ENCODE data around the gene SPATA31C2. TPM values are rescaled to one million over a fixed set of nuclear protein-coding genes. Genes with fewer than 3 reads are reported as not detected.

The SPATA31C2 gene
- total and polyA plus RNA-seq, 2 experiments from 2014 or later, result not detected

DNA sequence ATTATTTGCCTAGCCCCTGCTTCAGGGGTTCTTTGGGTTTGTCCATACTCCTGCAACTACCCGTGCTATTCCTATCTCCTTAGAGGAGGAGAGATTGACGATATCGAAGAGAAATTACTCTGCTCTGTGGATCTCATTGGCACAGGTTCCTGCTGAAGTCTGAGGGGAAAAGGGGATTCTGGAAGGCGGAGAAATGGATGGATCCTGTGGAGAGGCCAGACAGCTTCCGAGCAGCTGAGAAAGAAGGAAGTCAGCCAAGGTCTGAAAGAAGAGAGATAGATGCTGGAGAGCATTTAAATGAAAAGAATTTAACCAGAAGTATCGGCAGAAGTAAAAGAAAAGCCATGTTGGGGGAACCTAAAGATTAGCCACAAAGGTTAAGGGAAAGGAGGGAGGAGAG lies 40.4 kb upstream of the SPATA31C2 start:
- H3K4me2 ChIP-seq (ENCODE audit: unreplicated experiment), result no peak overlapping the region
- H3K27ac ChIP-seq, result no peak overlapping the region
- DNase-seq, result no peak
- no peaks in the 10 kb centered on the region for H3K9me2 ChIP-seq (ENCODE audit: insufficient read depth)
- no peak overlapping the region for H3K9ac ChIP-seq
- H4K20me1 ChIP-seq (ENCODE audit: insufficient read depth), result no peaks in the 10 kb centered on the region
- in situ Hi-C loops (cut with MboI), result loop anchor here (10.0 kb wide), 1 partner anchor 396 kb away; no protein-coding TSS in a partner anchor
- H3K36me3 ChIP-seq (ENCODE audit: low read depth), result no peaks in the 10 kb centered on the region
- 77 to 82% methylated on average over 6 of the region's 6 CpGs for WGBS, 2 experiments (ENCODE audit: low coverage in 1 of 2, low lambda C conversion rate in 2 of 2, missing lambda C conversion rate in 2 of 2)
- H3K27me3 ChIP-seq (replicated peaks; ENCODE audit: insufficient read depth), result 0 out of 2 replicates have a peak, but pooled peaks cover 8% of the 10 kb centered on the region
- H3K79me2 ChIP-seq (ENCODE audit: insufficient read depth), result no peaks in the 10 kb centered on the region
- TF ChIP-seq EZH2 (IDR thresholded peaks at IDR 0.05; ENCODE audit: insufficient read depth, poor library complexity, severe bottlenecking) (no peak), EZH2phosphoT487 (IDR thresholded peaks at IDR 0.05; ENCODE audit: insufficient read depth, low read depth) (no peak)
- H3K4me1 ChIP-seq (ENCODE audit: insufficient read depth), result no peaks in the 10 kb centered on the region
- no peaks in the 10 kb centered on the region for H3K9me3 ChIP-seq (ENCODE audit: low read depth)
- no peak overlapping the region for H2AFZ ChIP-seq
- H3F3A ChIP-seq (ENCODE audit: insufficient read depth), result no peaks in the 10 kb centered on the region
- no peak overlapping the region for H3K4me3 ChIP-seq

DNA sequence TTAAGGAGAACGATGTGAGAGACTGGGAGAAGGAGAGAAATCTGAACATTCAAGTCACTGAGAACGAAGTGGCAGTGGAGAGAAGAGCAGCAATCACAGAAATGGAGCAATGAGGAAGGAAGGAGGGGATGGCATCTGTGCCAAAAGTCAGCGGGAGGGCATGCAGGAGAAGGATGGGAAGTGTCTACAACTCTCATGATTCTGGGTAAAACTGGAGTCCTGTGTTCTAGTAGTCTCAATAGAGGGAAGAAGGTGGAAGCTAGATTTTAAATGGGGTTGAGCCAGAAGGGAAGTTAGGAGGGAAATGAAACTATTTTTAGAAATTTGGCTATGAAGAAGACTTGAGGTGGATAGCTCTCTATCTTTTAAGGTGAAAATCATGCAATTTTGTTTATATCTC lies 39.1 kb upstream of the SPATA31C2 start:
- DNase-seq, result no peak
- 0 out of 2 replicates have a peak, but pooled peaks cover 8% of the 10 kb centered on the region for H3K27me3 ChIP-seq (replicated peaks; ENCODE audit: insufficient read depth)
- in situ Hi-C loops (cut with MboI), result loop anchor here (10.0 kb wide), 1 partner anchor 397 kb away; no protein-coding TSS in a partner anchor

DNA sequence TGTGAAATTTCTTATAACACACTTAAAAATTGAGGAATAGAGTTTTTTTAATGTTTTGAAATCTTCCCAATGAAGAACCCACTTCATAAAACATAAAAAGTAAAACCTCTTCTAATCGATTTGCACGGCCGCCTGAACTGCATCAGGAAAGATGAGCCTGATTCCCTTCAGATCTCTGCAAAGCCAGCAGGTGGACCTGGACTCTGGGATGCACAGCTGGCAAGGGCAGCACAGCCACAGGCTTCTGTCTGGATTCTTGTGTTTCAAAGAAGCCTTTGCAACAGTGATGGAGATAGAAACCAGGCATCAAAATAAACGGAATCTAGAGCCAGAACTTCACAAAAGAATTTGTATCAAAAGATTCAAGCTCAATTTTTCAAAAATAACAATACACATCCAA lies 36.0 kb upstream of the SPATA31C2 start:
- Histone ChIP-seq H3K27ac (no peak overlapping the region), H3K4me3 (no peak overlapping the region), H3F3A (ENCODE audit: insufficient read depth) (no peaks in the 10 kb centered on the region), H2AFZ (no peak overlapping the region), H3K79me2 (ENCODE audit: insufficient read depth) (no peaks in the 10 kb centered on the region), H4K20me1 (ENCODE audit: insufficient read depth) (no peaks in the 10 kb centered on the region), H3K4me2 (ENCODE audit: unreplicated experiment) (no peak overlapping the region), H3K9me3 (ENCODE audit: low read depth) (no peaks in the 10 kb centered on the region), H3K27me3 (replicated peaks; ENCODE audit: insufficient read depth) (0 out of 2 replicates have a peak, but pooled peaks cover 8% of the 10 kb centered on the region), H3K9ac (no peak overlapping the region), H3K36me3 (ENCODE audit: low read depth) (no peaks in the 10 kb centered on the region), H3K4me1 (ENCODE audit: insufficient read depth) (no peaks in the 10 kb centered on the region), H3K9me2 (ENCODE audit: insufficient read depth) (no peaks in the 10 kb centered on the region)
- in situ Hi-C loops (cut with MboI), result loop anchor here (10.0 kb wide), 1 partner anchor 400 kb away; no protein-coding TSS in a partner anchor
- TF ChIP-seq EZH2 (IDR thresholded peaks at IDR 0.05; ENCODE audit: insufficient read depth, poor library complexity, severe bottlenecking), result no peak
- TF ChIP-seq EZH2phosphoT487 (IDR thresholded peaks at IDR 0.05; ENCODE audit: insufficient read depth, low read depth), result no peak
- 5 to 11% methylated on average over 4 of the region's 4 CpGs for WGBS, 2 experiments (ENCODE audit: low coverage in 1 of 2, low lambda C conversion rate in 2 of 2, missing lambda C conversion rate in 2 of 2)
- peak; percentile 20 for DNase-seq

More for the DNA sequence above, 39.1 kb upstream of the SPATA31C2 start:
- Histone ChIP-seq H3K4me3 (no peak overlapping the region), H3K9ac (no peak overlapping the region), H3K36me3 (ENCODE audit: low read depth) (no peaks in the 10 kb centered on the region), H3K9me3 (ENCODE audit: low read depth) (no peaks in the 10 kb centered on the region), H3K4me1 (ENCODE audit: insufficient read depth) (no peaks in the 10 kb centered on the region), H4K20me1 (ENCODE audit: insufficient read depth) (no peaks in the 10 kb centered on the region), H3K9me2 (ENCODE audit: insufficient read depth) (no peaks in the 10 kb centered on the region), H3F3A (ENCODE audit: insufficient read depth) (no peaks in the 10 kb centered on the region), H3K79me2 (ENCODE audit: insufficient read depth) (no peaks in the 10 kb centered on the region), H3K4me2 (ENCODE audit: unreplicated experiment) (no peak overlapping the region), H2AFZ (no peak overlapping the region), H3K27ac (no peak overlapping the region)
- 41 to 50% methylated on average over 3 of the region's 3 CpGs for WGBS, 2 experiments (ENCODE audit: low coverage in 1 of 2, low lambda C conversion rate in 2 of 2, missing lambda C conversion rate in 2 of 2)
- no peak for TF ChIP-seq EZH2phosphoT487 (IDR thresholded peaks at IDR 0.05; ENCODE audit: insufficient read depth, low read depth)
- no peak for TF ChIP-seq EZH2 (IDR thresholded peaks at IDR 0.05; ENCODE audit: insufficient read depth, poor library complexity, severe bottlenecking)

DNA sequence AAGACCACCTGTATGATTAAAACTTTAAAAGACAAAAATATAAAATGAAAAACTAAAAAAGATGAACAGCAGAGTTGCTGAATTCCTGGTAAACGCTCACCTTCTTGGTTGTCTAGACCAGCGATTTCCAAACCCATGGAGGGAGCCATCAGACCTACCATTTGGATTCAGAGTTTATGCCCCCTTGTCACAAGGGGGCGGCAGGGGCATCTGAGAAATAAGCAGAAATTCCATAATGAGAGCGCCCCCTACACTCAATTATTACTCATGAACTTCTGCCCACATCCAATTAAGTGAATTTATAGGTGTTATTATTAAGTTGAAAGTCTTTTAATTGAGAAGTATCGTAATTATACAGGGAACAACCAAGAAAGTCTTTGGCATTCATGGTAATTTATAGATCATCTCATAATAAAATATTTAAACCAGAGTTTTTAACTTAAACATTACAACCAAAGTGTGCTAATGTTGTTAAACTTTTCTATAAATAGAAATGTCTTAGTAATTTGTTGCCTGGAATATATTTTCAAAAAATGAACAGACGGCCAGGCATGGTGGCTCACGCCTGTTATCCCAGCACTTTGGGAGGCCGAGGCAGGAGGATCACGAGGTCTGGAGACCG lies 35.2 kb upstream of the SPATA31C2 start:
- no peak for TF ChIP-seq EZH2phosphoT487 (IDR thresholded peaks at IDR 0.05; ENCODE audit: insufficient read depth, low read depth)
- TF ChIP-seq EZH2 (IDR thresholded peaks at IDR 0.05; ENCODE audit: insufficient read depth, poor library complexity, severe bottlenecking), result no peak
- peak; percentile 77 for DNase-seq
- H3K4me2 ChIP-seq (ENCODE audit: unreplicated experiment), result no peak overlapping the region
- 0 out of 2 replicates have a peak, but pooled peaks cover 8% of the 10 kb centered on the region for H3K27me3 ChIP-seq (replicated peaks; ENCODE audit: insufficient read depth)
- in situ Hi-C loops (cut with MboI), result loop anchor here (10.0 kb wide), 1 partner anchor 401 kb away; no protein-coding TSS in a partner anchor
- H3K79me2 ChIP-seq (ENCODE audit: insufficient read depth), result no peaks in the 10 kb centered on the region
- 42 to 45% methylated on average over 10 of the region's 10 CpGs for WGBS, 2 experiments (ENCODE audit: low coverage in 1 of 2, low lambda C conversion rate in 2 of 2, missing lambda C conversion rate in 2 of 2)
- no peaks in the 10 kb centered on the region for H3K36me3 ChIP-seq (ENCODE audit: low read depth)
- H3F3A ChIP-seq (ENCODE audit: insufficient read depth), result no peaks in the 10 kb centered on the region
- no peaks in the 10 kb centered on the region for H3K9me2 ChIP-seq (ENCODE audit: insufficient read depth)
- H3K9ac ChIP-seq, result no peak overlapping the region
- H4K20me1 ChIP-seq (ENCODE audit: insufficient read depth), result no peaks in the 10 kb centered on the region
- no peak overlapping the region for H2AFZ ChIP-seq
- no peak overlapping the region for H3K27ac ChIP-seq
- H3K4me3 ChIP-seq, result no peak overlapping the region
- no peaks in the 10 kb centered on the region for H3K4me1 ChIP-seq (ENCODE audit: insufficient read depth)
- H3K9me3 ChIP-seq (ENCODE audit: low read depth), result no peaks in the 10 kb centered on the region
